Lung (tissue), 12 donors: Measurements from ENCODE around the gene RFWD3. TPM values are rescaled to one million over a fixed set of nuclear protein-coding genes. Genes with fewer than 3 reads are reported as not detected.

ENCODE experiments used
- ATAC-seq: fragments of 200-7000 bp; cut with Tn5 transposase; one replicate; pipeline ENCODE4 v1.9.1; 2020; ENCODE audit warnings: moderate number of reproducible peaks; ENCODE audit not compliant: insufficient read depth, low FRiP score
- DNase-seq, 3 donors: peaks; one replicate each; pipeline ENCODE4 v3.0.0-alpha.2; 2013 to 2017
- H3K27ac ChIP-seq, 2 donors: one replicate each; pipeline ENCODE4 v1.5.1; 2013; ENCODE audit warnings: mild to moderate bottlenecking in 2 of 2, moderate library complexity in 2 of 2, control low read depth in 1 of 2, inconsistent platforms in 1 of 2, low read depth in 1 of 2, low read length in 1 of 2
- H3K27me3 ChIP-seq, 3 donors: one replicate each; pipeline ENCODE4 v1.5.1; 2013; ENCODE audit warnings: low read length in 2 of 3; ENCODE audit not compliant: control insufficient read depth in 3 of 3, insufficient read depth in 3 of 3
- H3K36me3 ChIP-seq, 4 donors: one replicate each; pipeline ENCODE4 v1.5.1; 2013; ENCODE audit warnings: low read length in 4 of 4, mild to moderate bottlenecking in 1 of 4, moderate library complexity in 1 of 4; ENCODE audit not compliant: control insufficient read depth in 4 of 4, insufficient read depth in 4 of 4
- H3K4me1 ChIP-seq, 5 donors: one replicate each; pipeline ENCODE4 v1.5.1; 2013; ENCODE audit warnings: low read length in 5 of 5, mild to moderate bottlenecking in 2 of 5, moderate library complexity in 1 of 5; ENCODE audit not compliant: control insufficient read depth in 5 of 5, insufficient read depth in 5 of 5
- H3K4me3 ChIP-seq: one replicate; pipeline ENCODE4 v1.5.1; 2013; ENCODE audit warnings: mild to moderate bottlenecking, control low read depth, moderate library complexity
- H3K9ac ChIP-seq, 2 donors: one replicate each; pipeline ENCODE4 v1.5.1; 2013; ENCODE audit warnings: low read length in 2 of 2, control low read depth in 1 of 2; ENCODE audit not compliant: insufficient read depth in 1 of 2
- H3K9me3 ChIP-seq, 4 donors: one replicate each; pipeline ENCODE4 v1.5.1; 2013; ENCODE audit warnings: low read length in 3 of 4, mild to moderate bottlenecking in 1 of 4, moderate library complexity in 1 of 4; ENCODE audit not compliant: control insufficient read depth in 4 of 4, insufficient read depth in 3 of 4
- CTCF ChIP-seq: IDR thresholded peaks from 2 replicates; pipeline ENCODE4 v1.5.1; 2012; ENCODE audit warnings: mild to moderate bottlenecking; ENCODE audit errors: control extremely low read depth, extremely low read depth
- WGBS, 2 donors: extraction: QIAGEN DNeasy Blood & Tissue Kit; methylation state at CpG; one replicate each; pipeline ENCODE4 v1.1.7; 2013; 5-methylcytosine and 5-hydroxymethylcytosine counted together
- polyA plus RNA-seq, 2 donors: library from polyadenylated mRNA; stranded (reverse); fragments of 200-250 nt; gene quantifications; one replicate each; pipeline ENCODE4 v1.2.1, GENCODE V29; 2013
- total RNA-seq, 2 donors: library from RNA; depleted of rRNA in 1 of 2; stranded (reverse); fragments of >200 nt in 1 of 2; gene quantifications; one replicate each; pipeline ENCODE4 v1.2.1, GENCODE V29; 2014 to 2021
- donor health status: control.
- donor health status: control.
- donor health status: Bipolar disorder and iron deficiency.
- donor health status: healthy.
- donor health status: DM: yes; HTN: yes; CAD: no.

RFWD3 gene
- total and polyA plus RNA-seq, 4 donors, result 7.4 to 23.3 (median 11.4) TPM

GRCh38 chr16:74586948-74587347 is 79.7 kb downstream of the RFWD3 start:
- no peaks in the 10 kb centered on the region for H3K27me3 ChIP-seq

GRCh38 chr16:74585846-74586443 is 80.7 kb downstream of the RFWD3 start:
- Histone ChIP-seq H3K4me3 (no peak overlapping the region), H3K4me1 (peaks cover 0 to 4% (median 2%) of the 10 kb centered on the region in 5 donors), H3K27me3 (no peaks in the 10 kb centered on the region), H3K27ac (no peak overlapping the region), H3K9ac (no peak overlapping the region), H3K36me3 (no peaks in the 10 kb centered on the region), H3K9me3 (no peaks in the 10 kb centered on the region)
- DNase-seq (no peak), ATAC-seq (no peak)
- WGBS, 2 donors, result 91 to 92% methylated on average over 6 of the region's 6 CpGs
- TF ChIP-seq CTCF, result no peak

More at GRCh38 chr16:74586948-74587347, 79.7 kb downstream of the RFWD3 start:
- DNase-seq (no peak), ATAC-seq (no peak)
- H3K9me3 ChIP-seq, result no peaks in the 10 kb centered on the region
- H3K27ac ChIP-seq, result no peak overlapping the region
- no peak overlapping the region for H3K9ac ChIP-seq
- H3K36me3 ChIP-seq, result no peaks in the 10 kb centered on the region
- H3K4me1 ChIP-seq, result peaks cover 0 to 2% (median 0%) of the 10 kb centered on the region in 5 donors
- WGBS, 2 donors, result 80 to 91% methylated on average over 6 of the region's 6 CpGs
- H3K4me3 ChIP-seq, result no peak overlapping the region
- TF ChIP-seq CTCF, result no peak

- Histone ChIP-seq H3K9ac (no peak overlapping the region), H3K27me3 (no peaks in the 10 kb centered on the region), H3K27ac (no peak overlapping the region), H3K36me3 (no peaks in the 10 kb centered on the region), H3K9me3 (no peaks in the 10 kb centered on the region), H3K4me3 (no peak overlapping the region), H3K4me1 (peaks cover 0 to 7% (median 2%) of the 10 kb centered on the region in 5 donors)
- no peak for TF ChIP-seq CTCF
- no peak for DNase-seq
- WGBS, 2 donors, result 72 to 76% methylated on average over 9 of the region's 9 CpGs
- ATAC-seq, result no peak
Measured at GRCh38 chr16:74583926-74584666, 82.6 kb downstream of the RFWD3 start.
